ENCODE data around the gene ACVR2B.

DNA sequence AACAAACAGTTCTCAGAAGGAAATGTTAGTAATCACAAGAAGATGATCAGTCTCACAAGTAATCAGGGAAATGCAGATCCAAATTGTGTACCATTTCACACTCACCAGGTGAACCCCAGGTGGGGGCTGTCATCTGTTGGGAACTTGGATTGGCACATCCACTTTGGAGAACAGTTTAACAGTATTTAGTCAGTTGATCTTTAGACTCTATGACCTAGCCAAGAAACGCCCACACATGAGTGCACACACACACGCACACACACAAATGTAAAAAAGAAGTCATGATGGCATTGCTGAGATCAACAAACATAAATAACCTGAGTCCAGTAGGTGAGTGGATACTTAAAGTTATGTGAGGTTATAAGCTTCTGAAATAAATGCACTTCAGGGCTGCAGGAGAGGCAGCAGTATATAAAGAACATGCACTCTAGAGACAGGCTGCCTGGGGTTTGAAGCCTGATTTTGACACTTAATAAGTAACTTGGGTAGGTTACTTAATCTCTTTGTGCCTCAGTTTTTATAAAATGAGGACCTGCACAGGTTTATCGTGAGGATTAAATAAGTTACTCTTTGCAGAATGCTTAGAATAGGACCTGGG, 17.7 kb downstream of the ACVR2B start:
- no peak for TF ChIP-seq NFIC (IDR thresholded peaks at IDR 0.05)
- no peak for TF ChIP-seq CEBPB (IDR thresholded peaks at IDR 0.05)
- TF ChIP-seq, protein P1, sequence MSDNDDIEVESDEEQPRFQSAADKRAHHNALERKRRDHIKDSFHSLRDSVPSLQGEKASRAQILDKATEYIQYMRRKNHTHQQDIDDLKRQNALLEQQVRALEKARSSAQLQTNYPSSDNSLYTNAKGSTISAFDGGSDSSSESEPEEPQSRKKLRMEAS (IDR thresholded peaks at IDR 0.05): no peak
- no peak for TF ChIP-seq FOXM1 (IDR thresholded peaks at IDR 0.05; ENCODE audit: borderline replicate concordance, low read depth)
- TF ChIP-seq, protein P2, sequence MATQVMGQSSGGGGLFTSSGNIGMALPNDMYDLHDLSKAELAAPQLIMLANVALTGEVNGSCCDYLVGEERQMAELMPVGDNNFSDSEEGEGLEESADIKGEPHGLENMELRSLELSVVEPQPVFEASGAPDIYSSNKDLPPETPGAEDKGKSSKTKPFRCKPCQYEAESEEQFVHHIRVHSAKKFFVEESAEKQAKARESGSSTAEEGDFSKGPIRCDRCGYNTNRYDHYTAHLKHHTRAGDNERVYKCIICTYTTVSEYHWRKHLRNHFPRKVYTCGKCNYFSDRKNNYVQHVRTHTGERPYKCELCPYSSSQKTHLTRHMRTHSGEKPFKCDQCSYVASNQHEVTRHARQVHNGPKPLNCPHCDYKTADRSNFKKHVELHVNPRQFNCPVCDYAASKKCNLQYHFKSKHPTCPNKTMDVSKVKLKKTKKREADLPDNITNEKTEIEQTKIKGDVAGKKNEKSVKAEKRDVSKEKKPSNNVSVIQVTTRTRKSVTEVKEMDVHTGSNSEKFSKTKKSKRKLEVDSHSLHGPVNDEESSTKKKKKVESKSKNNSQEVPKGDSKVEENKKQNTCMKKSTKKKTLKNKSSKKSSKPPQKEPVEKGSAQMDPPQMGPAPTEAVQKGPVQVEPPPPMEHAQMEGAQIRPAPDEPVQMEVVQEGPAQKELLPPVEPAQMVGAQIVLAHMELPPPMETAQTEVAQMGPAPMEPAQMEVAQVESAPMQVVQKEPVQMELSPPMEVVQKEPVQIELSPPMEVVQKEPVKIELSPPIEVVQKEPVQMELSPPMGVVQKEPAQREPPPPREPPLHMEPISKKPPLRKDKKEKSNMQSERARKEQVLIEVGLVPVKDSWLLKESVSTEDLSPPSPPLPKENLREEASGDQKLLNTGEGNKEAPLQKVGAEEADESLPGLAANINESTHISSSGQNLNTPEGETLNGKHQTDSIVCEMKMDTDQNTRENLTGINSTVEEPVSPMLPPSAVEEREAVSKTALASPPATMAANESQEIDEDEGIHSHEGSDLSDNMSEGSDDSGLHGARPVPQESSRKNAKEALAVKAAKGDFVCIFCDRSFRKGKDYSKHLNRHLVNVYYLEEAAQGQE (IDR thresholded peaks at IDR 0.05; ENCODE audit: low read depth): no peak
- TF ChIP-seq TEAD4 (IDR thresholded peaks at IDR 0.05): no peak
- TF ChIP-seq EP300 (IDR thresholded peaks at IDR 0.05; ENCODE audit: borderline replicate concordance): no peak
- no peak for TF ChIP-seq CREB1 (IDR thresholded peaks at IDR 0.05; ENCODE audit: low read depth)
- no peak for TF ChIP-seq EGR1 (IDR thresholded peaks at IDR 0.05)
- no peak for TF ChIP-seq TAF1 (IDR thresholded peaks at IDR 0.05; ENCODE audit: low read depth)
